Measurements from ENCODE around the gene OR4K5.
A peak's percentile ranks its signal among the peaks of the same experiment; 100 is the strongest.
"Not testable (repeated sequence)": the region's sequence is repeated elsewhere in the genome, so short reads cannot be mapped to it uniquely, and the experiment has no call there.

The OR4K5 gene

DNA sequence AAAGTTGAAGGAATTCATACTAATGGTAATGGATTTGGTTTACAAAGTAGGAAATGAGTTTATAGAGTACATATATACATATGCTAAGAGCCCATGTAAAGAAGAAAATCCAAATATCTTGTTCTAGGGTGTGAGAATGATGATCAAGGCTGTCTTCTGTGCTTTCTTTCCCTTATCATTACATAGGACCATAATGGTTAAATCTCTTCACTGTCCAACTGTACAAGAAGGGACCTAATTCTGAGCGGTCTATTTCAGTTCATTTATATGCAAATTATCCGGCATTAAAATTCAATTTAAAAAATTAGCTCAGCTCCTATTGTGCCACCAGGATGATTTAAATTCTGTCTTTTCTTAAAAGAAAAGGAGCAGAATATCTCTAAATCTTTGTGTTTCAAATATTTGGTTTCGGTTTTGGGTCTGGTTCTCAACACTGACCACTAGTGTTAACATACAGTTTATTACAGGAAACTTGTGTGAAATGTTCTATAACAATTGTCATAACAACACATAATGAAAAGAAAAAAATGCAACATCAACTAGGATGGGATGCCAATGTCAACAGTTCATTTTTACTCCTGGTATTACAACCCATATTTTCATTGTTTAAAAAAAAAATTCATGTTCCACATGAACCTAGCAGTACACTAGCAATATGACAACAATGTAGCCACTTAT lies 27.1 kb downstream of the OR4K5 start:
- no peak for DNase-seq (ENCODE audit: low spot score)
- Histone ChIP-seq H3K4me1 (ENCODE audit: insufficient read depth, poor library complexity, severe bottlenecking) (no peaks in the 10 kb centered on the region), H3K27ac (ENCODE audit: poor library complexity, severe bottlenecking) (no peak overlapping the region), H3K27me3 (ENCODE audit: insufficient read depth, poor library complexity, severe bottlenecking) (peaks cover 16% of the 10 kb centered on the region), H3K4me3 (ENCODE audit: severe bottlenecking) (no peak overlapping the region), H3K36me3 (ENCODE audit: low read depth) (no peaks in the 10 kb centered on the region), H3K9me3 (ENCODE audit: severe bottlenecking) (peaks cover 2% of the 10 kb centered on the region)
- ATAC-seq (ENCODE audit: low read depth), result peak; percentile 45; the same call in 1 of the 3 replicates
- TF ChIP-seq, protein P1, sequence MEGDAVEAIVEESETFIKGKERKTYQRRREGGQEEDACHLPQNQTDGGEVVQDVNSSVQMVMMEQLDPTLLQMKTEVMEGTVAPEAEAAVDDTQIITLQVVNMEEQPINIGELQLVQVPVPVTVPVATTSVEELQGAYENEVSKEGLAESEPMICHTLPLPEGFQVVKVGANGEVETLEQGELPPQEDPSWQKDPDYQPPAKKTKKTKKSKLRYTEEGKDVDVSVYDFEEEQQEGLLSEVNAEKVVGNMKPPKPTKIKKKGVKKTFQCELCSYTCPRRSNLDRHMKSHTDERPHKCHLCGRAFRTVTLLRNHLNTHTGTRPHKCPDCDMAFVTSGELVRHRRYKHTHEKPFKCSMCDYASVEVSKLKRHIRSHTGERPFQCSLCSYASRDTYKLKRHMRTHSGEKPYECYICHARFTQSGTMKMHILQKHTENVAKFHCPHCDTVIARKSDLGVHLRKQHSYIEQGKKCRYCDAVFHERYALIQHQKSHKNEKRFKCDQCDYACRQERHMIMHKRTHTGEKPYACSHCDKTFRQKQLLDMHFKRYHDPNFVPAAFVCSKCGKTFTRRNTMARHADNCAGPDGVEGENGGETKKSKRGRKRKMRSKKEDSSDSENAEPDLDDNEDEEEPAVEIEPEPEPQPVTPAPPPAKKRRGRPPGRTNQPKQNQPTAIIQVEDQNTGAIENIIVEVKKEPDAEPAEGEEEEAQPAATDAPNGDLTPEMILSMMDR (IDR thresholded peaks at IDR 0.05; ENCODE audit: poor library complexity, severe bottlenecking), result no peak

DNA sequence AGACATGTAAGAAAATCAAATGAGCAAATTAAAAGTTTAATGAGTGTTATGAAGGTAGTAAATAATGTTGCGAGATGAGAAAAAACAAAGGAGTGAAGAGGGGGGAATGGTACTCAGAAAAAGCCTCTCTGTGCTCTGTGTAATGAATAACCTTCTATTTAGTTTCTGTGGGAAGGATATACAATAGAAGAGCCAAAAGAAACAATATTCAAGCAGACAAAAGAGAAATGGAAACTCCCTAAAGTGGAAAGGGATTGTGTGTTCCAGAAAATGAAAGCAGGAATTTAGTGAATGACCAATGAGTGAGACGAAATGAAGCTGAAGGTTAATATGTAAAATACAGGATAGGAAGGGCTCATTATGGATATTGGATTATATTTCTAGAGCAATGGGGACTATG lies 28.8 kb downstream of the OR4K5 start:
- no peak for DNase-seq (ENCODE audit: low spot score)
- no peak overlapping the region for H3K27ac ChIP-seq (ENCODE audit: poor library complexity, severe bottlenecking)
- TF ChIP-seq, protein P1 (IDR thresholded peaks at IDR 0.05; ENCODE audit: poor library complexity, severe bottlenecking), result no peak
- H3K27me3 ChIP-seq (ENCODE audit: insufficient read depth, poor library complexity, severe bottlenecking), result peaks cover 22% of the 10 kb centered on the region
- no peaks in the 10 kb centered on the region for H3K36me3 ChIP-seq (ENCODE audit: low read depth)
- no peak overlapping the region for H3K4me3 ChIP-seq (ENCODE audit: severe bottlenecking)
- no peak for ATAC-seq (ENCODE audit: low read depth)
- H3K9me3 ChIP-seq (ENCODE audit: severe bottlenecking), result peaks cover 2% of the 10 kb centered on the region
- H3K4me1 ChIP-seq (ENCODE audit: insufficient read depth, poor library complexity, severe bottlenecking), result no peaks in the 10 kb centered on the region

DNA sequence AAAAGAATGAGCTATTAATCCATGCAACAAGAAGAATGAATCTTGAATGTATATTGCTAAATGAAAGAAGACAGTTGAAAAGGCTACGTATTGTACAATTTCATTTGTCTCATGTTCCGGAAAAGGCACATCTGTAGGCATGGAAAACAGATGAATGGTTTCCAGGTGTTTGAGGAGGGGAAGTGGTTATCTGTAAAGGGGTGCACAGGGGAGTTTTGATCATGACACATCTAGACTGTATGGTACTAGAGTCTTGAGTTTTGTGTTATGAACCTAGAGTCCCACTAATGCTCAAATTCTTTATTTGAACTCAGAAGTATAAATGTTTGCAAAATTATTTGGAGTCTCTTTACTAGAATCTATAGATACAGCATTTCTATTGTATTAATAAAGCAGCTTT lies 49.3 kb downstream of the OR4K5 start:
- H3K4me1 ChIP-seq (ENCODE audit: insufficient read depth, poor library complexity, severe bottlenecking); H3K27ac ChIP-seq (ENCODE audit: poor library complexity, severe bottlenecking); H3K36me3 ChIP-seq (ENCODE audit: low read depth); DNase-seq (ENCODE audit: low spot score); H3K4me3 ChIP-seq (ENCODE audit: severe bottlenecking); H3K9me3 ChIP-seq (ENCODE audit: severe bottlenecking); ATAC-seq (ENCODE audit: low read depth): not testable (repeated sequence)
- H3K27me3 ChIP-seq (ENCODE audit: insufficient read depth, poor library complexity, severe bottlenecking), result peaks cover 24% of the 10 kb centered on the region

Measured in RWPE2 (cell line).